DOHH2 (cell line): Measurements from ENCODE around the gene MXRA5.

Experiments
- H3F3A ChIP-seq: fragments of 200-600 bp; sonication (generic), shearing (Covaris generic); 2 replicates; pipeline ENCODE4 v1.6.0; 2016; ENCODE audit warnings: antibody characterized with exemption, mild to moderate bottlenecking; ENCODE audit not compliant: control insufficient read depth, insufficient read depth
- H3K27ac ChIP-seq: fragments of 200-600 bp; sonication (generic); 2 replicates; pipeline ENCODE4 v1.5.1; 2014; ENCODE audit warnings: low read depth, mild to moderate bottlenecking, low read length, moderate library complexity
- H3K27me3 ChIP-seq: fragments of 200-600 bp; sonication (generic); 2 replicates; pipeline ENCODE4 v1.6.1; 2014; ENCODE audit warnings: mild to moderate bottlenecking, low read length, mixed read lengths; ENCODE audit not compliant: control insufficient read depth
- H3K36me3 ChIP-seq: fragments of 200-600 bp; sonication (generic); 2 replicates; pipeline ENCODE4 v1.6.1; 2014; ENCODE audit warnings: mild to moderate bottlenecking, low read length, moderate library complexity, mixed read lengths; ENCODE audit not compliant: control insufficient read depth
- H3K4me1 ChIP-seq: fragments of 200-600 bp; sonication (generic); 2 replicates; pipeline ENCODE4 v1.6.1; 2014; ENCODE audit warnings: mild to moderate bottlenecking, low read length, mixed read lengths; ENCODE audit not compliant: control insufficient read depth
- H3K4me2 ChIP-seq: fragments of 200-600 bp; sonication (generic); 2 replicates; pipeline ENCODE4 v1.6.0; 2014; ENCODE audit warnings: mild to moderate bottlenecking, low read length, moderate library complexity
- H3K4me3 ChIP-seq: fragments of 200-600 bp; sonication (generic); 2 replicates; pipeline ENCODE4 v1.5.1; 2014; ENCODE audit warnings: mild to moderate bottlenecking, low read length, mixed read lengths
- H3K79me2 ChIP-seq: fragments of 200-600 bp; sonication (generic); 2 replicates; pipeline ENCODE4 v1.6.1; 2014; ENCODE audit warnings: mild to moderate bottlenecking, low read length, mixed read lengths; ENCODE audit not compliant: control insufficient read depth
- H3K9me2 ChIP-seq: fragments of 200-600 bp; sonication (generic); replicated peaks from 2 replicates; pipeline ENCODE4 v1.6.1; 2014; ENCODE audit warnings: mild to moderate bottlenecking, low read length, mixed read lengths; ENCODE audit not compliant: control insufficient read depth
- H3K9me3 ChIP-seq: fragments of 200-600 bp; sonication (generic); 2 replicates; pipeline ENCODE4 v1.6.1; 2014; ENCODE audit warnings: antibody characterized with exemption, low read length, mixed read lengths; ENCODE audit not compliant: control insufficient read depth, insufficient read depth
- H4K20me1 ChIP-seq: fragments of 200-600 bp; sonication (generic); 2 replicates; pipeline ENCODE4 v1.6.0; 2014; ENCODE audit warnings: low read depth, mild to moderate bottlenecking, antibody characterized with exemption, low read length, moderate library complexity; ENCODE audit not compliant: control insufficient read depth, insufficient read depth
- EZH2phosphoT487 ChIP-seq: fragments of 200-600 bp; sonication (generic); IDR thresholded peaks from 2 replicates; pipeline ENCODE4 v1.6.1; 2017; ENCODE audit warnings: borderline replicate concordance, mild to moderate bottlenecking, antibody characterized with exemption, low read length, moderate library complexity, mixed read lengths
- TF ChIP-seq, protein P1 (sequence below): fragments of 200-600 bp; sonication (generic); IDR thresholded peaks from one replicate; pipeline ENCODE4 v1.5.1; 2014; ENCODE audit warnings: antibody characterized with exemption, mild to moderate bottlenecking, low read depth, low read length; ENCODE audit not compliant: poor library complexity, severe bottlenecking

The MXRA5 gene

DNA sequence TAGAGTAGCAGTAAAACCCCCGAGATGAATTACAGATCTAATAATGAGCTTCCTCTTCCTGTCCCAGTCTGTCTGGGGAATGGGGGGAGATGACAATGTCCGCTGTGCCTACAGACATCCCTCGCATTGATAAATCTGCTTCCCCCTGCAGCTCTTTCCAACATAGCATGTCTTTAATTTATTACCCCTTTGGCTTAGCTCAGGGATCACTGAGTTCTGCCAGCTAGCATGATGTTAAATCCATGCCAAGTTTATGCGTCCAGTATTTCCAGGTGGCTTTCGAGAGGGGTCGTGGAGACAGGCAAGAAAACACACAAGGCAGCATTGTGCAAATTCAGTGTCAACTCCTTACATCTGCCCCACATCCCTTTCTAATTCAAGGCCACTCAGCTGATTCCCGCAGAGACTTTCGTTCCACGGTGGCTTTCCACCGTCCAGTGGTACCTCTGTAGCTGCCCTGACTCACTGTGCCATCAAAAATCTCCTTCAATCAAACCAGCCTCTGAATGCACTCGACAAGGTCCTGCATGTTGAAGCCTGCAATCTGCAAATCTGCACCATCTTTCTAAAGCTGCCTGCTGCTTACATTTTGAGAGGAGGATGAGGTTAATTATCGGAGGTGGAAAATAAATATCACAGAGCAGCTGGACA is 75.1 kb downstream of the MXRA5 start:
- H3K36me3 ChIP-seq = no peaks in the 10 kb centered on the region
- no peaks in the 10 kb centered on the region for H3F3A ChIP-seq
- H3K27me3 ChIP-seq = no peaks in the 10 kb centered on the region
- no peak overlapping the region for H3K27ac ChIP-seq
- no peak for TF ChIP-seq EZH2phosphoT487
- TF ChIP-seq, protein P1, sequence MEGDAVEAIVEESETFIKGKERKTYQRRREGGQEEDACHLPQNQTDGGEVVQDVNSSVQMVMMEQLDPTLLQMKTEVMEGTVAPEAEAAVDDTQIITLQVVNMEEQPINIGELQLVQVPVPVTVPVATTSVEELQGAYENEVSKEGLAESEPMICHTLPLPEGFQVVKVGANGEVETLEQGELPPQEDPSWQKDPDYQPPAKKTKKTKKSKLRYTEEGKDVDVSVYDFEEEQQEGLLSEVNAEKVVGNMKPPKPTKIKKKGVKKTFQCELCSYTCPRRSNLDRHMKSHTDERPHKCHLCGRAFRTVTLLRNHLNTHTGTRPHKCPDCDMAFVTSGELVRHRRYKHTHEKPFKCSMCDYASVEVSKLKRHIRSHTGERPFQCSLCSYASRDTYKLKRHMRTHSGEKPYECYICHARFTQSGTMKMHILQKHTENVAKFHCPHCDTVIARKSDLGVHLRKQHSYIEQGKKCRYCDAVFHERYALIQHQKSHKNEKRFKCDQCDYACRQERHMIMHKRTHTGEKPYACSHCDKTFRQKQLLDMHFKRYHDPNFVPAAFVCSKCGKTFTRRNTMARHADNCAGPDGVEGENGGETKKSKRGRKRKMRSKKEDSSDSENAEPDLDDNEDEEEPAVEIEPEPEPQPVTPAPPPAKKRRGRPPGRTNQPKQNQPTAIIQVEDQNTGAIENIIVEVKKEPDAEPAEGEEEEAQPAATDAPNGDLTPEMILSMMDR = no peak
- H3K9me2 ChIP-seq = no peaks in the 10 kb centered on the region
- H3K9me3 ChIP-seq = no peaks in the 10 kb centered on the region
- H3K4me2 ChIP-seq = no peak overlapping the region
- no peaks in the 10 kb centered on the region for H4K20me1 ChIP-seq
- H3K4me1 ChIP-seq = no peaks in the 10 kb centered on the region
- no peak overlapping the region for H3K4me3 ChIP-seq
- H3K79me2 ChIP-seq = no peaks in the 10 kb centered on the region

DNA sequence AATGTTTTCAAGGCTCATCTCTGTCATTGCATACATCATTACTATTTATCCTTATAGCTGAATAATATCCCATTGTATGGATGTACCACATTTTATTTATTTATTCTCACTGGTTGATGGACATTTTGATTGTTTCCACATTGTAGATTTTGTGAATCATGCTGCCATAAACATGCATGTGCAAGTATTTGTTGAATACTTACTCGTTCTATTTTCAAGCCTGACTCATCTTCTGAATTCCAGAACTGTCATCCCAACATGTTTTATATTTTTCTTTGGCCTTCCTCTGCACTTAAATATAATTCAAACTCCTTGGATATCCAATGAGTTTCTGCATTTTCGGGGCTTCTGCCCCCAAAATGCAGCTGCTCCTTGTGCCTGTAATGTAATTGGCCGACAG is 77.6 kb downstream of the MXRA5 start:
- Histone ChIP-seq H3K4me2 (no peak overlapping the region), H3K27me3 (no peaks in the 10 kb centered on the region), H3K79me2 (no peaks in the 10 kb centered on the region), H3K4me3 (no peak overlapping the region), H3F3A (no peaks in the 10 kb centered on the region), H3K36me3 (no peaks in the 10 kb centered on the region), H3K9me3 (no peaks in the 10 kb centered on the region), H3K4me1 (no peaks in the 10 kb centered on the region), H3K27ac (no peak overlapping the region), H4K20me1 (no peaks in the 10 kb centered on the region), H3K9me2 (no peaks in the 10 kb centered on the region)
- TF ChIP-seq, protein P1 = no peak
- TF ChIP-seq EZH2phosphoT487 = no peak

DNA sequence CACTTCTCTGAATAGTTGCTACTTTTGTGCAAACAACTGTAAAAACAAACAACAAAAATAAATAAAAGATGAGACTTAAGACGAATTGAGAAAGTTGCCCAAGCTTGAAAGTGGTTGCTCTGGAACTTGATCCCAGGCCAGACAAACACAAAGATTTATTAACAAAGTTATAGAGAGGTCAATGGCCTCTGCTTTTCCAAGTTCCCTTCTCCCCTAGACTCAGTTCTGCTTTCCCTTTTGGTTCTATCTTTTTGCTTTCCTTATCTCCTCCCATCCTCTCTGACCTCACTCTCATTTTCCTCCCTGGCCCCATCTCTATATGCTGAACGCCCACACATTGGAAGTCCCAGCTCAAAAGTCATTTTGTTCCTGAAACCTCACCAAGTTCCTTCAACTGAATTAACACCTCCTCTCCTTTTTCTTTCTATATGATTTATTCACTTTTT is 82.7 kb downstream of the MXRA5 start:
- no peaks in the 10 kb centered on the region for H3F3A ChIP-seq
- H3K9me3 ChIP-seq = no peaks in the 10 kb centered on the region
- H3K4me1 ChIP-seq = no peaks in the 10 kb centered on the region
- no peaks in the 10 kb centered on the region for H4K20me1 ChIP-seq
- no peaks in the 10 kb centered on the region for H3K36me3 ChIP-seq
- H3K4me2 ChIP-seq = no peak overlapping the region
- no peaks in the 10 kb centered on the region for H3K9me2 ChIP-seq
- H3K27me3 ChIP-seq = no peaks in the 10 kb centered on the region
- H3K79me2 ChIP-seq = no peaks in the 10 kb centered on the region
- no peak overlapping the region for H3K27ac ChIP-seq
- no peak overlapping the region for H3K4me3 ChIP-seq
- TF ChIP-seq, protein P1 = no peak
- no peak for TF ChIP-seq EZH2phosphoT487
